ENCODE results near the gene CS. TPM values are rescaled to one million over a fixed set of nuclear protein-coding genes. Genes with fewer than 3 reads are reported as not detected.
"Not testable (repeated sequence)": the region's sequence is repeated elsewhere in the genome, so short reads cannot be mapped to it uniquely, and the experiment has no call there.

The CS gene
- total and polyA plus RNA-seq, 2 experiments from 2014 or later = 67.2 to 76.2 TPM

DNA sequence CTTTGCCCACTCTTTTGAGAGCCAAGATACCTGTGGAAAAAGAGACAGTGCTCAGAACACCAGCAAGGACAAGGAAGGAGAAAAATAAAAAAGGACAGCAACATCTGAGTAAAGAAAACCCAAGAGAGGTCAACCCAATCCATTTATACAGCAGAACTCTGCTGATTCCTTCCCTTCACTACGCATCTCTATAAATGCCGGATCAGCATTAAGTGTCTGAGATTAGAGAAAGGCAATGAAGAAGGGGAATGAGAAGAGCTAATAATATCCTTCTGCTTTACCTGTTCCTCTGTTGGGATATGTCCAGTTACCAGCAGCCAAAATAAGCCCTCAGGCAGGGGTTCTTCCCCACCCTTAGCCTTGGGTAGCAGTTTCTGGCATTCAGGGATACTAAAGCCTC is 17.6 kb downstream of the CS start:
- no peak overlapping the region for H3K9ac ChIP-seq
- no peak overlapping the region for H2AFZ ChIP-seq
- H3K27ac ChIP-seq = no peak overlapping the region
- H3K4me1 ChIP-seq (ENCODE audit: insufficient read depth) = no peaks in the 10 kb centered on the region
- H3F3A ChIP-seq (ENCODE audit: insufficient read depth) = no peaks in the 10 kb centered on the region
- no peaks in the 10 kb centered on the region for H3K27me3 ChIP-seq (replicated peaks; ENCODE audit: insufficient read depth)
- 99 to 100% methylated on average over 2 of the region's 2 CpGs for WGBS, 2 experiments (ENCODE audit: low coverage in 1 of 2, low lambda C conversion rate in 2 of 2, missing lambda C conversion rate in 2 of 2)
- H3K9me2 ChIP-seq (ENCODE audit: insufficient read depth) = no peaks in the 10 kb centered on the region
- no peaks in the 10 kb centered on the region for H4K20me1 ChIP-seq (ENCODE audit: insufficient read depth)
- no peak for DNase-seq
- peaks cover 15% of the 10 kb centered on the region for H3K79me2 ChIP-seq (ENCODE audit: insufficient read depth)
- H3K9me3 ChIP-seq (ENCODE audit: low read depth) = no peaks in the 10 kb centered on the region
- in situ Hi-C loops (cut with MboI) = no loop called here
- no peak overlapping the region for H3K4me3 ChIP-seq
- H3K4me2 ChIP-seq (ENCODE audit: unreplicated experiment) = no peak overlapping the region
- TF ChIP-seq EZH2phosphoT487 (IDR thresholded peaks at IDR 0.05; ENCODE audit: insufficient read depth, low read depth) (no peak), EZH2 (IDR thresholded peaks at IDR 0.05; ENCODE audit: insufficient read depth, poor library complexity, severe bottlenecking) (no peak)
- peaks cover 58% of the 10 kb centered on the region for H3K36me3 ChIP-seq (ENCODE audit: low read depth)

- Histone ChIP-seq H3F3A (ENCODE audit: insufficient read depth) (no peaks in the 10 kb centered on the region), H3K9me2 (ENCODE audit: insufficient read depth) (no peaks in the 10 kb centered on the region), H4K20me1 (ENCODE audit: insufficient read depth) (no peaks in the 10 kb centered on the region), H2AFZ (no peak overlapping the region), H3K9ac (no peak overlapping the region), H3K36me3 (ENCODE audit: low read depth) (peaks cover 60% of the 10 kb centered on the region), H3K27me3 (replicated peaks; ENCODE audit: insufficient read depth) (no peaks in the 10 kb centered on the region), H3K79me2 (ENCODE audit: insufficient read depth) (peaks cover 11% of the 10 kb centered on the region; the same call in 1 of the 2 replicates), H3K4me2 (ENCODE audit: unreplicated experiment) (no peak overlapping the region), H3K4me3 (no peak overlapping the region), H3K9me3 (ENCODE audit: low read depth) (no peaks in the 10 kb centered on the region), H3K4me1 (ENCODE audit: insufficient read depth) (no peaks in the 10 kb centered on the region), H3K27ac (no peak overlapping the region)
- TF ChIP-seq EZH2 (IDR thresholded peaks at IDR 0.05; ENCODE audit: insufficient read depth, poor library complexity, severe bottlenecking) (no peak), EZH2phosphoT487 (IDR thresholded peaks at IDR 0.05; ENCODE audit: insufficient read depth, low read depth) (no peak)
- in situ Hi-C loops (cut with MboI) = no loop called here
- 88 to 89% methylated on average over 6 of the region's 6 CpGs for WGBS, 2 experiments (ENCODE audit: low coverage in 1 of 2, low lambda C conversion rate in 2 of 2, missing lambda C conversion rate in 2 of 2)
- DNase-seq = no peak
These were observed 18.1 kb downstream of the CS start for GRCh38 chr12:56282030-56282429.

DNA sequence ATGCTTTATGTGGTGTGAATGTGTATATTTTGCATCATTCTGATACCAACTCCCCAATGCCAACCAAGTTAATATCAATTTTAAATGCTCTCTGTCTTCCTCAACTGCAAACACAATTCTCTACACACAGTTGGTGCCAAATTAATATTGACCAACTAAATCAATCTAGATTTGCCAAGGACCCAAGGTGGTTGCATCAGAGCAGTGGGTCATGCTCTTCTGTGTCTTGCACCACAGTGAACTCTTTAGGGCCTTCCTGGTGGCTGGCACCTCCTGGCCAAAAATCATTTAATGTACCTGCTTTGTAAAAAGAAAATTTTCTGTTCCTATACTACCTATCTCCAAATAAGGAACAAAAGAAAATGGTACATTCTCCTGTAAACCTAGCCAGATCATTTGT is 19.3 kb downstream of the CS start:
- TF ChIP-seq EZH2phosphoT487 (IDR thresholded peaks at IDR 0.05; ENCODE audit: insufficient read depth, low read depth) = no peak
- no peak for TF ChIP-seq EZH2 (IDR thresholded peaks at IDR 0.05; ENCODE audit: insufficient read depth, poor library complexity, severe bottlenecking)

GRCh38 chr12:56278905-56279304 is 21.2 kb downstream of the CS start:
- no peak overlapping the region for H3K4me2 ChIP-seq (ENCODE audit: unreplicated experiment)
- no peaks in the 10 kb centered on the region for H3K4me1 ChIP-seq (ENCODE audit: insufficient read depth)
- H3K36me3 ChIP-seq (ENCODE audit: low read depth) = peaks cover 68% of the 10 kb centered on the region
- H3K9me3 ChIP-seq (ENCODE audit: low read depth) = no peaks in the 10 kb centered on the region
- H3F3A ChIP-seq (ENCODE audit: insufficient read depth) = no peaks in the 10 kb centered on the region
- no peak overlapping the region for H3K27ac ChIP-seq
- no peak overlapping the region for H2AFZ ChIP-seq
- DNase-seq = no peak
- no peaks in the 10 kb centered on the region for H3K79me2 ChIP-seq (ENCODE audit: insufficient read depth)
- H3K27me3 ChIP-seq (replicated peaks; ENCODE audit: insufficient read depth) = no peaks in the 10 kb centered on the region
- in situ Hi-C loops (cut with MboI) = no loop called here
- WGBS, 2 experiments (ENCODE audit: low coverage in 1 of 2, low lambda C conversion rate in 2 of 2, missing lambda C conversion rate in 2 of 2) = 90 to 92% methylated on average over 3 of the region's 3 CpGs
- no peaks in the 10 kb centered on the region for H4K20me1 ChIP-seq (ENCODE audit: insufficient read depth)
- no peak overlapping the region for H3K4me3 ChIP-seq
- no peaks in the 10 kb centered on the region for H3K9me2 ChIP-seq (ENCODE audit: insufficient read depth)
- TF ChIP-seq EZH2 (IDR thresholded peaks at IDR 0.05; ENCODE audit: insufficient read depth, poor library complexity, severe bottlenecking) (no peak), EZH2phosphoT487 (IDR thresholded peaks at IDR 0.05; ENCODE audit: insufficient read depth, low read depth) (no peak)
- H3K9ac ChIP-seq = no peak overlapping the region

More for the DNA sequence above, 19.3 kb downstream of the CS start:
- in situ Hi-C loops (cut with MboI) = no loop called here
- H3K27me3 ChIP-seq (replicated peaks; ENCODE audit: insufficient read depth) = no peaks in the 10 kb centered on the region
- no peak overlapping the region for H2AFZ ChIP-seq
- no peaks in the 10 kb centered on the region for H3K4me1 ChIP-seq (ENCODE audit: insufficient read depth)
- no peak overlapping the region for H3K9ac ChIP-seq
- no peaks in the 10 kb centered on the region for H3K9me2 ChIP-seq (ENCODE audit: insufficient read depth)
- no peaks in the 10 kb centered on the region for H4K20me1 ChIP-seq (ENCODE audit: insufficient read depth)
- no peaks in the 10 kb centered on the region for H3K9me3 ChIP-seq (ENCODE audit: low read depth)
- peaks cover 67% of the 10 kb centered on the region for H3K36me3 ChIP-seq (ENCODE audit: low read depth)
- no peaks in the 10 kb centered on the region for H3F3A ChIP-seq (ENCODE audit: insufficient read depth)
- no peak overlapping the region for H3K4me2 ChIP-seq (ENCODE audit: unreplicated experiment)
- 0 out of 2 replicates have a peak, but pooled peaks cover 5% of the 10 kb centered on the region for H3K79me2 ChIP-seq (ENCODE audit: insufficient read depth)
- DNase-seq = no peak
- no peak overlapping the region for H3K4me3 ChIP-seq
- H3K27ac ChIP-seq = no peak overlapping the region

- H3K36me3 ChIP-seq (ENCODE audit: low read depth) = peaks cover 53% of the 10 kb centered on the region
These were observed 25.8 kb downstream of the CS start for GRCh38 chr12:56274299-56274698.

DNA sequence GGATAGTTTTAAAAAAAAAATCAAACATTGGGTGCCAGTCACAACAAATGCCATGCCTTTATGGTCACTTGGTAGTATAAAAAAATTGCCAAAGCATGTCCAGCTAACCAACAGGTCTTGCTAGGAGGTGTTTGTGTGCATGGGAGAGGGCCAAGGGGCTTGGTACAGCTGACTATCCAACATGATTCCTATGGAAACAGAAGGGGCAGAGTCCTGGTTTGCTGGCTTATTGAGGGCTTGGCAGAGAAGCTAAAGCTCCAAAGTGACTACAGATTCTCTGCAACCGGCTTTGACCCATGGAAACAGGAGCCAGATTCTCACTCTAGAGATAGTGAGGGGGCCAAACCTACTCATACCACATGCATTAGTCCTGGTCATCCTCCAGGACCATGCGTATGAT is 27.7 kb downstream of the CS start:
- H3K27me3 ChIP-seq (replicated peaks; ENCODE audit: insufficient read depth); H3K4me2 ChIP-seq (ENCODE audit: unreplicated experiment); H3K27ac ChIP-seq; H3K4me3 ChIP-seq; in situ Hi-C loops (cut with MboI); H3K9ac ChIP-seq; DNase-seq; H3K9me3 ChIP-seq (ENCODE audit: low read depth); H2AFZ ChIP-seq; H3K4me1 ChIP-seq (ENCODE audit: insufficient read depth); H4K20me1 ChIP-seq (ENCODE audit: insufficient read depth); H3K9me2 ChIP-seq (ENCODE audit: insufficient read depth); H3K79me2 ChIP-seq (ENCODE audit: insufficient read depth): not testable (repeated sequence)
- H3K36me3 ChIP-seq (ENCODE audit: low read depth) = peaks cover 35% of the 10 kb centered on the region
- 64 to 74% methylated on average over 2 of the region's 2 CpGs for WGBS, 2 experiments (ENCODE audit: low coverage in 1 of 2, low lambda C conversion rate in 2 of 2, missing lambda C conversion rate in 2 of 2)
- peaks cover 40% of the 10 kb centered on the region for H3F3A ChIP-seq (ENCODE audit: insufficient read depth)

More at GRCh38 chr12:56274299-56274698, 25.8 kb downstream of the CS start:
- no peaks in the 10 kb centered on the region for H3K27me3 ChIP-seq (replicated peaks; ENCODE audit: insufficient read depth)
- in situ Hi-C loops (cut with MboI) = no loop called here
- no peaks in the 10 kb centered on the region for H3K9me2 ChIP-seq (ENCODE audit: insufficient read depth)
- H3K4me3 ChIP-seq = no peak overlapping the region
- H4K20me1 ChIP-seq (ENCODE audit: insufficient read depth) = no peaks in the 10 kb centered on the region
- WGBS, 2 experiments (ENCODE audit: low coverage in 1 of 2, low lambda C conversion rate in 2 of 2, missing lambda C conversion rate in 2 of 2) = 98 to 100% methylated on average over 2 of the region's 2 CpGs
- H3K9ac ChIP-seq = no peak overlapping the region
- no peak for TF ChIP-seq EZH2phosphoT487 (IDR thresholded peaks at IDR 0.05; ENCODE audit: insufficient read depth, low read depth)
- TF ChIP-seq EZH2 (IDR thresholded peaks at IDR 0.05; ENCODE audit: insufficient read depth, poor library complexity, severe bottlenecking) = no peak
- no peaks in the 10 kb centered on the region for H3K4me1 ChIP-seq (ENCODE audit: insufficient read depth)
- no peak overlapping the region for H2AFZ ChIP-seq
- peaks cover 26% of the 10 kb centered on the region for H3F3A ChIP-seq (ENCODE audit: insufficient read depth)
- no peaks in the 10 kb centered on the region for H3K9me3 ChIP-seq (ENCODE audit: low read depth)
- no peak overlapping the region for H3K27ac ChIP-seq
- no peak overlapping the region for H3K4me2 ChIP-seq (ENCODE audit: unreplicated experiment)
- H3K79me2 ChIP-seq (ENCODE audit: insufficient read depth) = no peaks in the 10 kb centered on the region
- DNase-seq = no peak
